GM12878 (cell line): ENCODE measurements around the gene SAMD4A. TPM values are rescaled to one million over a fixed set of nuclear protein-coding genes. Genes with fewer than 3 reads are reported as not detected.

ENCODE experiments used
- CREM ChIP-seq: IDR thresholded peaks from 2 replicates; pipeline ENCODE4 v1.6.1; 2014; ENCODE audit warnings: antibody characterized with exemption, low read depth
- ETV6 ChIP-seq, 2 experiments: fragments of 450-650 bp in 1 of 2; IDR thresholded peaks in 1 of 2; conservative IDR thresholded peaks in 1 of 2; 2 replicates each; pipeline ENCODE4 v1.6.1; 2014; ENCODE audit warnings: antibody characterized with exemption in 1 of 2, borderline replicate concordance in 1 of 2, low read depth in 1 of 2, mild to moderate bottlenecking in 1 of 2, moderate library complexity in 1 of 2
- RELB ChIP-seq: fragments of 450-650 bp; IDR thresholded peaks from 2 replicates; pipeline ENCODE4 v1.6.1; 2017; ENCODE audit warnings: low read depth, mild to moderate bottlenecking, moderate library complexity
- ZNF24 ChIP-seq: fragments of 450-650 bp; IDR thresholded peaks from 2 replicates; pipeline ENCODE4 v1.6.1; 2017; ENCODE audit warnings: antibody characterized with exemption, mild to moderate bottlenecking
- ZNF274 ChIP-seq: IDR thresholded peaks from one replicate; pipeline ENCODE4 v1.8.0; 2011; ENCODE audit not compliant: insufficient read length, insufficient read depth
- polyA plus RNA-seq, 11 experiments: library from polyadenylated mRNA; depleted of rRNA in 4 of 11; unstranded in 6 of 11; stranded (reverse) in 5 of 11; fragments of >200 nt; fragmentation: Nextera tagmentation in 4 of 11; fragmentation: Illumina TruSeq in 1 of 11; extraction: Ambion mirVana in 4 of 11; extraction: Trizol in 1 of 11; gene quantifications; 1 replicate in 1 of 11; 2 replicates in 10 of 11; pipeline versions ENCODE4 v1.2.1 to v1.2.3, GENCODE V29; 2011 to 2016; ENCODE audit warnings: inconsistent platforms in 2 of 11, missing spikeins in 2 of 11, low read depth in 1 of 11
- total RNA-seq, 4 experiments: library from RNA; depleted of rRNA in 3 of 4; stranded (reverse); fragments of >200 nt in 3 of 4; fragmentation: Illumina TruSeq in 1 of 4; extraction: Trizol in 1 of 4; gene quantifications; 2 replicates each; pipeline versions ENCODE4 v1.2.1 to v1.2.3, GENCODE V29; 2013 to 2021
- TF ChIP-seq, protein P1 (sequence below): fragments of 450-650 bp; IDR thresholded peaks from 2 replicates; pipeline ENCODE4 v1.6.1; 2017; ENCODE audit warnings: mild to moderate bottlenecking, moderate library complexity

SAMD4A gene
- total and polyA plus RNA-seq, 10 of the 15 experiments (the other 5 are each of a cell fraction or from before 2014, with no cell fraction given): 0.05 to 0.56 (median 0.31) TPM

GRCh38 chr14:54529811-54530210, 37.1 kb upstream of the SAMD4A start (continued):
- TF ChIP-seq, protein P1, sequence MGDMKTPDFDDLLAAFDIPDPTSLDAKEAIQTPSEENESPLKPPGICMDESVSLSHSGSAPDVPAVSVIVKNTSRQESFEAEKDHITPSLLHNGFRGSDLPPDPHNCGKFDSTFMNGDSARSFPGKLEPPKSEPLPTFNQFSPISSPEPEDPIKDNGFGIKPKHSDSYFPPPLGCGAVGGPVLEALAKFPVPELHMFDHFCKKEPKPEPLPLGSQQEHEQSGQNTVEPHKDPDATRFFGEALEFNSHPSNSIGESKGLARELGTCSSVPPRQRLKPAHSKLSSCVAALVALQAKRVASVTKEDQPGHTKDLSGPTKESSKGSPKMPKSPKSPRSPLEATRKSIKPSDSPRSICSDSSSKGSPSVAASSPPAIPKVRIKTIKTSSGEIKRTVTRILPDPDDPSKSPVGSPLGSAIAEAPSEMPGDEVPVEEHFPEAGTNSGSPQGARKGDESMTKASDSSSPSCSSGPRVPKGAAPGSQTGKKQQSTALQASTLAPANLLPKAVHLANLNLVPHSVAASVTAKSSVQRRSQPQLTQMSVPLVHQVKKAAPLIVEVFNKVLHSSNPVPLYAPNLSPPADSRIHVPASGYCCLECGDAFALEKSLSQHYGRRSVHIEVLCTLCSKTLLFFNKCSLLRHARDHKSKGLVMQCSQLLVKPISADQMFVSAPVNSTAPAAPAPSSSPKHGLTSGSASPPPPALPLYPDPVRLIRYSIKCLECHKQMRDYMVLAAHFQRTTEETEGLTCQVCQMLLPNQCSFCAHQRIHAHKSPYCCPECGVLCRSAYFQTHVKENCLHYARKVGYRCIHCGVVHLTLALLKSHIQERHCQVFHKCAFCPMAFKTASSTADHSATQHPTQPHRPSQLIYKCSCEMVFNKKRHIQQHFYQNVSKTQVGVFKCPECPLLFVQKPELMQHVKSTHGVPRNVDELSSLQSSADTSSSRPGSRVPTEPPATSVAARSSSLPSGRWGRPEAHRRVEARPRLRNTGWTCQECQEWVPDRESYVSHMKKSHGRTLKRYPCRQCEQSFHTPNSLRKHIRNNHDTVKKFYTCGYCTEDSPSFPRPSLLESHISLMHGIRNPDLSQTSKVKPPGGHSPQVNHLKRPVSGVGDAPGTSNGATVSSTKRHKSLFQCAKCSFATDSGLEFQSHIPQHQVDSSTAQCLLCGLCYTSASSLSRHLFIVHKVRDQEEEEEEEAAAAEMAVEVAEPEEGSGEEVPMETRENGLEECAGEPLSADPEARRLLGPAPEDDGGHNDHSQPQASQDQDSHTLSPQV: no peak
- TF ChIP-seq CREM (no peak), ETV6 (conservative IDR thresholded peaks at IDR 0.05 in 1 of 2, IDR thresholded peaks at IDR 0.05 in 1 of 2; ENCODE audit: borderline replicate concordance in 1 of 2, low read depth in 1 of 2) (no peak), RELB (no peak), ZNF274 (no peak), ZNF24 (no peak)
